ENCODE results near the gene KCNQ1. TPM values are rescaled to one million over a fixed set of nuclear protein-coding genes. Genes with fewer than 3 reads are reported as not detected.

Gene KCNQ1
- total and polyA plus RNA-seq, 9 of the 15 experiments (the other 6 are each of a cell fraction or from before 2014, with no cell fraction given) = 0.44 TPM; not detected in 8

- TF ChIP-seq, protein P1, sequence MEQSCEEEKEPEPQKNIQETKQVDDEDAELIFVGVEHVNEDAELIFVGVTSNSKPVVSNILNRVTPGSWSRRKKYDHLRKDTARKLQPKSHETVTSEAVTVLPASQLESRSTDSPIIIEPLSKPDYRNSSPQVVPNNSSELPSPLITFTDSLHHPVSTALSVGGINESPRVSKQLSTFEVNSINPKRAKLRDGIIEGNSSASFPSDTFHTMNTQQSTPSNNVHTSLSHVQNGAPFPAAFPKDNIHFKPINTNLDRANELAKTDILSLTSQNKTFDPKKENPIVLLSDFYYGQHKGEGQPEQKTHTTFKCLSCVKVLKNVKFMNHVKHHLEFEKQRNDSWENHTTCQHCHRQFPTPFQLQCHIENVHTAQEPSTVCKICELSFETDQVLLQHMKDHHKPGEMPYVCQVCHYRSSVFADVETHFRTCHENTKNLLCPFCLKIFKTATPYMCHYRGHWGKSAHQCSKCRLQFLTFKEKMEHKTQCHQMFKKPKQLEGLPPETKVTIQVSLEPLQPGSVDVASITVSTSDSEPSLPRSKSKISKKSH (CRISPR knock-in tag; IDR thresholded peaks at IDR 0.05) = peak; percentile 68; the same call in 1 of the 2 replicates
- TF ChIP-seq ZNF316 (IDR thresholded peaks at IDR 0.05) (0 out of 2 replicates have a peak, but pooled peaks have one; percentile 22), DMBX1 (CRISPR knock-in tag; IDR thresholded peaks at IDR 0.05; ENCODE audit: borderline replicate concordance) (no peak), BHLHE40 (IDR thresholded peaks at IDR 0.05; ENCODE audit: low read length) (no peak), MEF2D (tag; conservative IDR thresholded peaks at IDR 0.05; ENCODE audit: low read depth) (no peak), EP300 (IDR thresholded peaks at IDR 0.05; ENCODE audit: low read length) (no peak), CCNT2 (IDR thresholded peaks at IDR 0.05; ENCODE audit: borderline replicate concordance, extremely low read depth, insufficient read length, low read depth, low read length) (no peak)
- TF ChIP-seq, protein P2, sequence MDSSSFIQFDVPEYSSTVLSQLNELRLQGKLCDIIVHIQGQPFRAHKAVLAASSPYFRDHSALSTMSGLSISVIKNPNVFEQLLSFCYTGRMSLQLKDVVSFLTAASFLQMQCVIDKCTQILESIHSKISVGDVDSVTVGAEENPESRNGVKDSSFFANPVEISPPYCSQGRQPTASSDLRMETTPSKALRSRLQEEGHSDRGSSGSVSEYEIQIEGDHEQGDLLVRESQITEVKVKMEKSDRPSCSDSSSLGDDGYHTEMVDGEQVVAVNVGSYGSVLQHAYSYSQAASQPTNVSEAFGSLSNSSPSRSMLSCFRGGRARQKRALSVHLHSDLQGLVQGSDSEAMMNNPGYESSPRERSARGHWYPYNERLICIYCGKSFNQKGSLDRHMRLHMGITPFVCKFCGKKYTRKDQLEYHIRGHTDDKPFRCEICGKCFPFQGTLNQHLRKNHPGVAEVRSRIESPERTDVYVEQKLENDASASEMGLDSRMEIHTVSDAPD (CRISPR knock-in tag; IDR thresholded peaks at IDR 0.05) = no peak
- TF ChIP-seq, protein P3, sequence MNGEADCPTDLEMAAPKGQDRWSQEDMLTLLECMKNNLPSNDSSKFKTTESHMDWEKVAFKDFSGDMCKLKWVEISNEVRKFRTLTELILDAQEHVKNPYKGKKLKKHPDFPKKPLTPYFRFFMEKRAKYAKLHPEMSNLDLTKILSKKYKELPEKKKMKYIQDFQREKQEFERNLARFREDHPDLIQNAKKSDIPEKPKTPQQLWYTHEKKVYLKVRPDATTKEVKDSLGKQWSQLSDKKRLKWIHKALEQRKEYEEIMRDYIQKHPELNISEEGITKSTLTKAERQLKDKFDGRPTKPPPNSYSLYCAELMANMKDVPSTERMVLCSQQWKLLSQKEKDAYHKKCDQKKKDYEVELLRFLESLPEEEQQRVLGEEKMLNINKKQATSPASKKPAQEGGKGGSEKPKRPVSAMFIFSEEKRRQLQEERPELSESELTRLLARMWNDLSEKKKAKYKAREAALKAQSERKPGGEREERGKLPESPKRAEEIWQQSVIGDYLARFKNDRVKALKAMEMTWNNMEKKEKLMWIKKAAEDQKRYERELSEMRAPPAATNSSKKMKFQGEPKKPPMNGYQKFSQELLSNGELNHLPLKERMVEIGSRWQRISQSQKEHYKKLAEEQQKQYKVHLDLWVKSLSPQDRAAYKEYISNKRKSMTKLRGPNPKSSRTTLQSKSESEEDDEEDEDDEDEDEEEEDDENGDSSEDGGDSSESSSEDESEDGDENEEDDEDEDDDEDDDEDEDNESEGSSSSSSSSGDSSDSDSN (IDR thresholded peaks at IDR 0.05; ENCODE audit: borderline replicate concordance in 1 of 2, low read depth in 2 of 2, low read length in 2 of 2) = no peak
- TF ChIP-seq, protein P4, sequence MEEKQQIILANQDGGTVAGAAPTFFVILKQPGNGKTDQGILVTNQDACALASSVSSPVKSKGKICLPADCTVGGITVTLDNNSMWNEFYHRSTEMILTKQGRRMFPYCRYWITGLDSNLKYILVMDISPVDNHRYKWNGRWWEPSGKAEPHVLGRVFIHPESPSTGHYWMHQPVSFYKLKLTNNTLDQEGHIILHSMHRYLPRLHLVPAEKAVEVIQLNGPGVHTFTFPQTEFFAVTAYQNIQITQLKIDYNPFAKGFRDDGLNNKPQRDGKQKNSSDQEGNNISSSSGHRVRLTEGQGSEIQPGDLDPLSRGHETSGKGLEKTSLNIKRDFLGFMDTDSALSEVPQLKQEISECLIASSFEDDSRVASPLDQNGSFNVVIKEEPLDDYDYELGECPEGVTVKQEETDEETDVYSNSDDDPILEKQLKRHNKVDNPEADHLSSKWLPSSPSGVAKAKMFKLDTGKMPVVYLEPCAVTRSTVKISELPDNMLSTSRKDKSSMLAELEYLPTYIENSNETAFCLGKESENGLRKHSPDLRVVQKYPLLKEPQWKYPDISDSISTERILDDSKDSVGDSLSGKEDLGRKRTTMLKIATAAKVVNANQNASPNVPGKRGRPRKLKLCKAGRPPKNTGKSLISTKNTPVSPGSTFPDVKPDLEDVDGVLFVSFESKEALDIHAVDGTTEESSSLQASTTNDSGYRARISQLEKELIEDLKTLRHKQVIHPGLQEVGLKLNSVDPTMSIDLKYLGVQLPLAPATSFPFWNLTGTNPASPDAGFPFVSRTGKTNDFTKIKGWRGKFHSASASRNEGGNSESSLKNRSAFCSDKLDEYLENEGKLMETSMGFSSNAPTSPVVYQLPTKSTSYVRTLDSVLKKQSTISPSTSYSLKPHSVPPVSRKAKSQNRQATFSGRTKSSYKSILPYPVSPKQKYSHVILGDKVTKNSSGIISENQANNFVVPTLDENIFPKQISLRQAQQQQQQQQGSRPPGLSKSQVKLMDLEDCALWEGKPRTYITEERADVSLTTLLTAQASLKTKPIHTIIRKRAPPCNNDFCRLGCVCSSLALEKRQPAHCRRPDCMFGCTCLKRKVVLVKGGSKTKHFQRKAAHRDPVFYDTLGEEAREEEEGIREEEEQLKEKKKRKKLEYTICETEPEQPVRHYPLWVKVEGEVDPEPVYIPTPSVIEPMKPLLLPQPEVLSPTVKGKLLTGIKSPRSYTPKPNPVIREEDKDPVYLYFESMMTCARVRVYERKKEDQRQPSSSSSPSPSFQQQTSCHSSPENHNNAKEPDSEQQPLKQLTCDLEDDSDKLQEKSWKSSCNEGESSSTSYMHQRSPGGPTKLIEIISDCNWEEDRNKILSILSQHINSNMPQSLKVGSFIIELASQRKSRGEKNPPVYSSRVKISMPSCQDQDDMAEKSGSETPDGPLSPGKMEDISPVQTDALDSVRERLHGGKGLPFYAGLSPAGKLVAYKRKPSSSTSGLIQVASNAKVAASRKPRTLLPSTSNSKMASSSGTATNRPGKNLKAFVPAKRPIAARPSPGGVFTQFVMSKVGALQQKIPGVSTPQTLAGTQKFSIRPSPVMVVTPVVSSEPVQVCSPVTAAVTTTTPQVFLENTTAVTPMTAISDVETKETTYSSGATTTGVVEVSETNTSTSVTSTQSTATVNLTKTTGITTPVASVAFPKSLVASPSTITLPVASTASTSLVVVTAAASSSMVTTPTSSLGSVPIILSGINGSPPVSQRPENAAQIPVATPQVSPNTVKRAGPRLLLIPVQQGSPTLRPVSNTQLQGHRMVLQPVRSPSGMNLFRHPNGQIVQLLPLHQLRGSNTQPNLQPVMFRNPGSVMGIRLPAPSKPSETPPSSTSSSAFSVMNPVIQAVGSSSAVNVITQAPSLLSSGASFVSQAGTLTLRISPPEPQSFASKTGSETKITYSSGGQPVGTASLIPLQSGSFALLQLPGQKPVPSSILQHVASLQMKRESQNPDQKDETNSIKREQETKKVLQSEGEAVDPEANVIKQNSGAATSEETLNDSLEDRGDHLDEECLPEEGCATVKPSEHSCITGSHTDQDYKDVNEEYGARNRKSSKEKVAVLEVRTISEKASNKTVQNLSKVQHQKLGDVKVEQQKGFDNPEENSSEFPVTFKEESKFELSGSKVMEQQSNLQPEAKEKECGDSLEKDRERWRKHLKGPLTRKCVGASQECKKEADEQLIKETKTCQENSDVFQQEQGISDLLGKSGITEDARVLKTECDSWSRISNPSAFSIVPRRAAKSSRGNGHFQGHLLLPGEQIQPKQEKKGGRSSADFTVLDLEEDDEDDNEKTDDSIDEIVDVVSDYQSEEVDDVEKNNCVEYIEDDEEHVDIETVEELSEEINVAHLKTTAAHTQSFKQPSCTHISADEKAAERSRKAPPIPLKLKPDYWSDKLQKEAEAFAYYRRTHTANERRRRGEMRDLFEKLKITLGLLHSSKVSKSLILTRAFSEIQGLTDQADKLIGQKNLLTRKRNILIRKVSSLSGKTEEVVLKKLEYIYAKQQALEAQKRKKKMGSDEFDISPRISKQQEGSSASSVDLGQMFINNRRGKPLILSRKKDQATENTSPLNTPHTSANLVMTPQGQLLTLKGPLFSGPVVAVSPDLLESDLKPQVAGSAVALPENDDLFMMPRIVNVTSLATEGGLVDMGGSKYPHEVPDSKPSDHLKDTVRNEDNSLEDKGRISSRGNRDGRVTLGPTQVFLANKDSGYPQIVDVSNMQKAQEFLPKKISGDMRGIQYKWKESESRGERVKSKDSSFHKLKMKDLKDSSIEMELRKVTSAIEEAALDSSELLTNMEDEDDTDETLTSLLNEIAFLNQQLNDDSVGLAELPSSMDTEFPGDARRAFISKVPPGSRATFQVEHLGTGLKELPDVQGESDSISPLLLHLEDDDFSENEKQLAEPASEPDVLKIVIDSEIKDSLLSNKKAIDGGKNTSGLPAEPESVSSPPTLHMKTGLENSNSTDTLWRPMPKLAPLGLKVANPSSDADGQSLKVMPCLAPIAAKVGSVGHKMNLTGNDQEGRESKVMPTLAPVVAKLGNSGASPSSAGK (IDR thresholded peaks at IDR 0.05) = no peak
These were observed 215.6 kb downstream of the KCNQ1 start (continued) for GRCh38 chr11:2660357-2660939.
